Lower lobe of right lung (tissue), 2 donors: Measurements from ENCODE around the gene MICOS13. TPM values are rescaled to one million over a fixed set of nuclear protein-coding genes. Genes with fewer than 3 reads are reported as not detected.
A peak's percentile ranks its signal among the peaks of the same experiment; 100 is the strongest.

Experiments used
- ATAC-seq, 2 donors: fragments of 200-7000 bp; cut with Tn5 transposase; one replicate each; pipeline ENCODE4 v1.9.1; 2020 to 2022; ENCODE audit warnings: mild to moderate bottlenecking in 2 of 2, moderate library complexity in 2 of 2
- DNase-seq: peaks from one replicate; pipeline ENCODE4 v3.0.0-alpha.2; 2020
- H3K27ac ChIP-seq: fragments of 200-600 bp; one replicate; pipeline ENCODE4 v1.8.0; 2022
- H3K27me3 ChIP-seq: fragments of 200-600 bp; one replicate; pipeline ENCODE4 v1.8.0; 2022; ENCODE audit warnings: low read depth
- H3K36me3 ChIP-seq: fragments of 200-600 bp; one replicate; pipeline ENCODE4 v1.8.0; 2022; ENCODE audit warnings: mild to moderate bottlenecking
- H3K4me1 ChIP-seq: fragments of 200-600 bp; one replicate; pipeline ENCODE4 v1.8.0; 2022
- H3K4me3 ChIP-seq: fragments of 200-600 bp; one replicate; pipeline ENCODE4 v1.8.0; 2022; ENCODE audit warnings: mild to moderate bottlenecking
- H3K9me3 ChIP-seq: fragments of 200-600 bp; one replicate; pipeline ENCODE4 v1.8.0; 2022
- intact Hi-C: fragments of 100-400 bp; cut with DNase I; formaldehyde crosslinking; loops from one replicate; pipeline ENCODE4 v1.11.0; 2022
- total RNA-seq: library from RNA; stranded (reverse); fragmentation: NEBNext Ultra II Directional; extraction: Animal tissue kit (Norgen Biotek cat#: 25700); gene quantifications from one replicate; pipeline ENCODE4 v1.2.1, GENCODE V29; 2021
- TF ChIP-seq, protein P1 (sequence below): fragments of 200-600 bp; IDR thresholded peaks from one replicate; pipeline ENCODE4 v1.8.0; 2022; ENCODE audit warnings: antibody characterized with exemption, mild to moderate bottlenecking
- donor health status: DM: no; HTN: yes; CAD: no; lungs with severe emphysema.

Gene MICOS13
- total RNA-seq, 1 donor from 2014 or later, result 42.7 TPM

DNA sequence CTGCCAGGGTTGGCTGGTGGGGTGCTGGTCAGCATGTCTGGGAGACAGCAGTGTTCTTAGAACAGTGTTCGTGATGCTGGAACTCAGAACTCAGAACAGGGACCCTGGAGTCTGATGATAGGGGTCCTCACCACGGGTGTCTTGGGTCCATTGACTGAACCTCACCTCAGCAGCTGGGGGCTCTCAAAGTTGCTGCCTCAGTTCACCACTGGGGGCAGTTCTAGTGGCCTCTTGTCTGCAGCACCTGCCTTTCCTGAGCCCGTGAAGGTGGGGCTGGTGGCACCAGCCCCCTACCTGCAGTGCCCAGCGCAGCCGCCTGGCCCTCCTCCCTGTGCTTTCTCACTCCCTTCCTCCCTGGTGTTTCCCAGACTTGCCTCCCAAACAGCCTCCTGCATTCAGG lies 29.0 kb downstream of the MICOS13 start:
- TF ChIP-seq, protein P1, sequence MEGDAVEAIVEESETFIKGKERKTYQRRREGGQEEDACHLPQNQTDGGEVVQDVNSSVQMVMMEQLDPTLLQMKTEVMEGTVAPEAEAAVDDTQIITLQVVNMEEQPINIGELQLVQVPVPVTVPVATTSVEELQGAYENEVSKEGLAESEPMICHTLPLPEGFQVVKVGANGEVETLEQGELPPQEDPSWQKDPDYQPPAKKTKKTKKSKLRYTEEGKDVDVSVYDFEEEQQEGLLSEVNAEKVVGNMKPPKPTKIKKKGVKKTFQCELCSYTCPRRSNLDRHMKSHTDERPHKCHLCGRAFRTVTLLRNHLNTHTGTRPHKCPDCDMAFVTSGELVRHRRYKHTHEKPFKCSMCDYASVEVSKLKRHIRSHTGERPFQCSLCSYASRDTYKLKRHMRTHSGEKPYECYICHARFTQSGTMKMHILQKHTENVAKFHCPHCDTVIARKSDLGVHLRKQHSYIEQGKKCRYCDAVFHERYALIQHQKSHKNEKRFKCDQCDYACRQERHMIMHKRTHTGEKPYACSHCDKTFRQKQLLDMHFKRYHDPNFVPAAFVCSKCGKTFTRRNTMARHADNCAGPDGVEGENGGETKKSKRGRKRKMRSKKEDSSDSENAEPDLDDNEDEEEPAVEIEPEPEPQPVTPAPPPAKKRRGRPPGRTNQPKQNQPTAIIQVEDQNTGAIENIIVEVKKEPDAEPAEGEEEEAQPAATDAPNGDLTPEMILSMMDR, result no peak
- H3K9me3 ChIP-seq, result no peaks in the 10 kb centered on the region
- no peaks in the 10 kb centered on the region for H3K27me3 ChIP-seq
- peak; percentile 20 for DNase-seq
- H3K4me1 ChIP-seq, result no peaks in the 10 kb centered on the region
- no peak overlapping the region for H3K27ac ChIP-seq
- peaks cover 92% of the 10 kb centered on the region for H3K36me3 ChIP-seq
- intact Hi-C loops, result no loop called here
- H3K4me3 ChIP-seq, result no peak overlapping the region
- ATAC-seq, result no peak

DNA sequence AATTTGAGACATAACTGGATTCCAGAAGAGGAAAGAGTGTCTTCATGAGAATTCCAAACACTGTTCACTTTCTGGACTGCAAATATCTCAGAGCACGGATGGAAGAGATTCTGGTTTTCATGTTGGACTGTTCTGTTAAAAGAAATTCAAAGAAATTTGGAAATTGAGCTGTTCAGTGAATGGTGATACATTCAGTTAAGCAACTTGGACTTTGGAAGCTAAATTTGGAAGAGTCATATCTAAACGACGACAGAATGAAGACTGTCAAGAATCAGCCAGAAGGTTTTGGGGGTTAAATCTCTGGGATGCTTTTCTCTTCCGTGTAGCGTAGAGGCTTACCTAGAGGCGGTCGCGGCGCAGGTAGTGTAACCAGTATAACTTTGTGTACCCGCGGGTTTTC lies 31.9 kb downstream of the MICOS13 start:
- Histone ChIP-seq H3K4me3 (no peak overlapping the region), H3K27me3 (no peaks in the 10 kb centered on the region), H3K36me3 (peaks cover 92% of the 10 kb centered on the region), H3K27ac (no peak overlapping the region), H3K4me1 (no peaks in the 10 kb centered on the region), H3K9me3 (no peaks in the 10 kb centered on the region)
- DNase-seq (no peak), ATAC-seq (no peak)
- TF ChIP-seq, protein P1, result no peak
- intact Hi-C loops, result no loop called here

DNA sequence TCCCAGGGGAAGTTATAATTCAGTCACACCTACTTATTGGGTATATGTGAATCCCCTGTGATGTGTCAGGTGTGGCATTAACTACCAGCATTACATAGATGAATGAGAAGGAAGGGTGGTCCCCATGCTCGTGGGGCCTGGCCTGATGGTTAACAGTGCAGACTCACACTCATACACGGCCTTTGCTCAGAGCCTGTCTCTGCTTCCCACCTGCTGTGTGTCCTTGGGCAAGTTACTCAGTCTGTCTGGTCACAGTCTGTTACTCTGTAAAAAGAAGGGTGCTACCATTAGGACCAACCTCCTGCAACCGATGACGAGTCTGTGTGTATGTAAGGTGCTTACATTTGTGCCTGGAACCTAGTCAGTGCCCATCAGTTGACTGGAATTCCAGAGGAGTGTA lies 33.6 kb downstream of the MICOS13 start:
- Histone ChIP-seq H3K36me3 (peaks cover 92% of the 10 kb centered on the region), H3K9me3 (no peaks in the 10 kb centered on the region), H3K4me1 (no peaks in the 10 kb centered on the region), H3K4me3 (no peak overlapping the region), H3K27me3 (no peaks in the 10 kb centered on the region), H3K27ac (no peak overlapping the region)
- TF ChIP-seq, protein P1, result no peak
- DNase-seq (no peak), ATAC-seq (peak in 1 of 2 donors; percentile 9)
- intact Hi-C loops, result no loop called here

DNA sequence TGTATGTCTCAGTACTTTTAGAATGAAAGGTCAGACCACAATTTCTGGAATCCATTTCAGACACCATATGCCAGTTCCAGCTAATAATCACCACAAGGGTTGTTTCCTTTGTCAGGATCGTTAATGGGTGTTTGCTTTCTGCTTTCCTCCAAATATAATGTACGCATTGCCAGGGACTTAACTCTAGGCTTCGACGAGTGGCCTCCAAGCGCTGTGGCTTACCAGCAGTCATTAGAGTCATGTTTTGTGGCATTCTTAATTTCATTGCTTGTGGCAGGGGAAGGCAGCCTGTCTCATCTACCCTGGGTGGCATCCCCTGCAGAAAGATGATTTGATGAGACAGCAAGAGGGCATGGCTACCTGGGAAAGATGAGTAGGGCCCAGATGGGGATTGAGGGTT lies 34.9 kb downstream of the MICOS13 start:
- Histone ChIP-seq H3K4me1 (no peaks in the 10 kb centered on the region), H3K27me3 (no peaks in the 10 kb centered on the region), H3K9me3 (no peaks in the 10 kb centered on the region), H3K27ac (no peak overlapping the region), H3K36me3 (peaks cover 86% of the 10 kb centered on the region), H3K4me3 (no peak overlapping the region)
- ATAC-seq, result no peak
- TF ChIP-seq, protein P1, result no peak
- no peak for DNase-seq
- intact Hi-C loops, result no loop called here

DNA sequence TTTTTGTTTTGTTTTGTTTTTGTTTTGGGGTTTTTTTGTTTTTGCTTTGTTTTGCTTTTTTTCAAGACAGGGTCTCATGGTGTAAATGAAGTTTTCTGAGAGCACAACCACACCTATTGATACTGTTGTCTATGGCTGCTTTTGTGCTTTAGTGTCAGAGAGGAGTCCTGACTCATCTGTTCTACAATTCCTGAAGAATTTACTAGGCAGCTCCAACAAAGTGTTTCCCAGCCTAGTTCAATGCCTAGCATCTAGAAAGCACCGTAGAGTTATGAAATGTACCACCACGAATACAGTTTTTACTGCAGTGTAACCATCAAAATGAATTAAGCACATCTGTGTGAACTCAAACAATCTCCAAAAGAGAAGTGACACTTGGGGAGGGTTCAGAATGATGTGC lies 36.3 kb downstream of the MICOS13 start:
- Histone ChIP-seq H3K36me3 (peaks cover 76% of the 10 kb centered on the region), H3K27me3 (no peaks in the 10 kb centered on the region), H3K27ac (no peak overlapping the region), H3K9me3 (no peaks in the 10 kb centered on the region), H3K4me3 (no peak overlapping the region), H3K4me1 (no peaks in the 10 kb centered on the region)
- TF ChIP-seq, protein P1, result no peak
- DNase-seq (no peak), ATAC-seq (no peak)
- intact Hi-C loops, result no loop called here

DNA sequence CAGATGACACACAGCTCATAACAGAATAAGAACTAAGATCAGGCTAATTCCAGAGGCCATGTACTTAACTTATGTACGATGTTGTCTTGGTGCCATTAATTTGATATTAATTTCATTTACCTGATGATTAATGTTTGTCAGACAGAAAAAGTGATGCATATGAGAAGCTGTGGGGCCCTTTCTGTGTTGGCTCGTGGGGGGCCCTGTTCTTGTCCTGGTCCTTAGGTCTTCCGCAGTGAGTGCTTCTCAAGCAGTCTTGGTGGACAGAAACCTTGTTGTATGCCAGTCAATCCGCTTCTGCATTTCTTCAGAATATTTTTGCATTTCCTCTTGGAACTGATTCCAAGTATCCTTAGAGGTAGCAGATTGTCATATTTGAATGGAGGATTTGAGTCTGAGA lies 37.3 kb downstream of the MICOS13 start:
- no peak overlapping the region for H3K4me3 ChIP-seq
- intact Hi-C loops, result no loop called here
- no peaks in the 10 kb centered on the region for H3K9me3 ChIP-seq
- H3K4me1 ChIP-seq, result peaks cover 5% of the 10 kb centered on the region
- H3K36me3 ChIP-seq, result peaks cover 70% of the 10 kb centered on the region
- no peak for ATAC-seq
- no peak overlapping the region for H3K27ac ChIP-seq
- H3K27me3 ChIP-seq, result no peaks in the 10 kb centered on the region
- no peak for DNase-seq
- TF ChIP-seq, protein P1, result no peak
